Measurements from ENCODE around the gene FBF1.

DNA sequence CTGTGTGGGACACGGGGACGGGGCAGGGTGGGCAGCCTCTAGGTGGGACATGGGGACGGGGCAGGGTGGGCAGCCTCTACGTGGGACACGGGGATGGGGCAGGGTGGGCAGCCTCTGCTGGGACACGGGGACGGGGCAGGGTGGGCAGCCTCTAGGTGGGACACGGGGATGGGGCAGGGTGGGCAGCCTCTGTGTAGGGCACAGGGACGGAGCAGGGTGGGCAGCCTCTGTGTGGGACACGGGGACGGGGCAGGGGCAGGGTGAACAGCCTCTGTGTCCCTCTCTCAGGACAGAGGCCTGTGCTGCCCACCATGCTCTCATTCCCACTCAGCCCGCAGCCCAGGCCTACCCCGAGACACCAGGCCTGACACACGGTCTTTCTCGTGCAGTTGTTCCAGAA lies 19.2 kb downstream of the FBF1 start:
- no peak for TF ChIP-seq YY1 (IDR thresholded peaks at IDR 0.05; ENCODE audit: insufficient read depth, insufficient read length)
- TF ChIP-seq ZNF274 (IDR thresholded peaks at IDR 0.05; ENCODE audit: low read depth, low read length) = no peak
